Glomerular visceral epithelial cell (primary cell): Measurements from ENCODE around the gene SPNS2.

Source experiments
- DNase-seq: peaks from one replicate; pipeline ENCODE4 v3.0.0-alpha.2; 2016; ENCODE audit errors: extremely low spot score

Gene SPNS2

GRCh38 chr17:4498461-4499397, at the start of gene SPNS2:
Gene SPNS2, plus strand, starts transcription at chr17:4498881. Its CDS starts 167 bp downstream, at chr17:4499048.
- DNase-seq: peak; percentile 85

- DNase-seq: no peak
Measured at GRCh38 chr17:4449736-4450135, 48.9 kb upstream of the SPNS2 start.

GRCh38 chr17:4450710-4451316, 47.9 kb upstream of the SPNS2 start:
- DNase-seq: no peak

GRCh38 chr17:4453812-4454591, 44.7 kb upstream of the SPNS2 start:
- no peak for DNase-seq

GRCh38 chr17:4460661-4461060, 38.0 kb upstream of the SPNS2 start:
- no peak for DNase-seq

GRCh38 chr17:4463818-4464476, 34.7 kb upstream of the SPNS2 start:
- no peak for DNase-seq

- DNase-seq: no peak
Measured at GRCh38 chr17:4465786-4466185, 32.9 kb upstream of the SPNS2 start.

- no peak for DNase-seq
Measured at GRCh38 chr17:4467287-4467686, 31.4 kb upstream of the SPNS2 start.

GRCh38 chr17:4469552-4469951, 29.1 kb upstream of the SPNS2 start:
- DNase-seq: no peak

GRCh38 chr17:4472286-4472685, 26.4 kb upstream of the SPNS2 start:
- no peak for DNase-seq

GRCh38 chr17:4474093-4474492, 24.6 kb upstream of the SPNS2 start:
- DNase-seq: no peak

- DNase-seq: no peak
Measured at GRCh38 chr17:4475001-4475400, 23.7 kb upstream of the SPNS2 start.

- no peak for DNase-seq
Measured at GRCh38 chr17:4475463-4475862, 23.2 kb upstream of the SPNS2 start.

- no peak for DNase-seq
Measured at GRCh38 chr17:4476017-4476416, 22.7 kb upstream of the SPNS2 start.

- DNase-seq: no peak
Measured at GRCh38 chr17:4476511-4477070, 22.1 kb upstream of the SPNS2 start.

- peak; percentile 40 for DNase-seq
Measured at GRCh38 chr17:4477255-4477791, 21.4 kb upstream of the SPNS2 start.

- no peak for DNase-seq
Measured at GRCh38 chr17:4478318-4478830, 20.3 kb upstream of the SPNS2 start.

- DNase-seq: peak; percentile 45
Measured at GRCh38 chr17:4479340-4479981, 19.2 kb upstream of the SPNS2 start.

GRCh38 chr17:4479982-4480751, 18.5 kb upstream of the SPNS2 start:
- peak; percentile 98 for DNase-seq
